ENCODE results near the gene POLK. TPM values are rescaled to one million over a fixed set of nuclear protein-coding genes. Genes with fewer than 3 reads are reported as not detected.
A peak's percentile ranks its signal among the peaks of the same experiment; 100 is the strongest.

POLK gene
- total and polyA plus RNA-seq, 7 donors: 4.9 to 29.9 (median 18.9) TPM

- TF ChIP-seq CTCF (IDR thresholded peaks at IDR 0.05): no peak
- DNase-seq: peak; percentile 25 to 60
- intact Hi-C loops (cut with DNase I): no loop called here
- ATAC-seq: peak in 3 of 4 donors; percentile 43 to 64 (median 51)
- H3K4me1 ChIP-seq: peaks cover 7% of the 10 kb centered on the region
- H3K36me3 ChIP-seq (ENCODE audit: insufficient read depth in 1 of 2, low read depth in 1 of 2): no peaks in the 10 kb centered on the region
- no peaks in the 10 kb centered on the region for H3K27me3 ChIP-seq (ENCODE audit: insufficient read depth in 3 of 3, low read length in 2 of 3)
- peak within 1 kb of the TSS; percentile 58 for H3K4me3 ChIP-seq
- WGBS, 3 donors: 1 to 3% (median 1%) methylated on average over 49 to 52 of the region's 52 CpGs
- no peaks in the 10 kb centered on the region for H3K9me3 ChIP-seq
- H3K27ac ChIP-seq: no peak within 1 kb of the TSS
Observed at GRCh38 chr5:75611311-75612225, 99.9 kb downstream of the POLK start, which contains the start of gene ANKDD1B. Gene ANKDD1B (plus strand): TSS chr5:75611453. CDS start chr5:75611635, 182 bp downstream.

GRCh38 chr5:75612226-75612569, 100.5 kb downstream of the POLK start:
- H3K27me3 ChIP-seq (ENCODE audit: insufficient read depth in 3 of 3, low read length in 2 of 3): no peaks in the 10 kb centered on the region
- H3K9me3 ChIP-seq: no peaks in the 10 kb centered on the region
- no peaks in the 10 kb centered on the region for H3K36me3 ChIP-seq (ENCODE audit: insufficient read depth in 1 of 2, low read depth in 1 of 2)
- peak overlapping the region; percentile 58 for H3K4me3 ChIP-seq
- no peak for TF ChIP-seq CTCF (IDR thresholded peaks at IDR 0.05)
- intact Hi-C loops (cut with DNase I): no loop called here
- DNase-seq (no peak), ATAC-seq (no peak)
- H3K27ac ChIP-seq: no peak overlapping the region
- 18 to 24% (median 23%) methylated on average over 12 of the region's 12 CpGs for WGBS, 3 donors
- peaks cover 7% of the 10 kb centered on the region for H3K4me1 ChIP-seq

GRCh38 chr5:75612901-75613300, 101.2 kb downstream of the POLK start:
- 89 to 95% (median 95%) methylated on average over 3 of the region's 3 CpGs for WGBS, 3 donors
- H3K9me3 ChIP-seq: no peaks in the 10 kb centered on the region
- no peak for DNase-seq
- H3K4me3 ChIP-seq: no peak overlapping the region
- H3K4me1 ChIP-seq: peaks cover 7% of the 10 kb centered on the region
- no peaks in the 10 kb centered on the region for H3K36me3 ChIP-seq (ENCODE audit: insufficient read depth in 1 of 2, low read depth in 1 of 2)
- no peaks in the 10 kb centered on the region for H3K27me3 ChIP-seq (ENCODE audit: insufficient read depth in 3 of 3, low read length in 2 of 3)
- no peak for TF ChIP-seq CTCF (IDR thresholded peaks at IDR 0.05)
- ATAC-seq: no peak
- intact Hi-C loops (cut with DNase I): no loop called here
- H3K27ac ChIP-seq: no peak overlapping the region

- ATAC-seq: no peak
- no peak for TF ChIP-seq CTCF (IDR thresholded peaks at IDR 0.05)
- H3K27me3 ChIP-seq (ENCODE audit: insufficient read depth in 3 of 3, low read length in 2 of 3): no peaks in the 10 kb centered on the region
- no peaks in the 10 kb centered on the region for H3K36me3 ChIP-seq (ENCODE audit: insufficient read depth in 1 of 2, low read depth in 1 of 2)
- no peak overlapping the region for H3K27ac ChIP-seq
- no peaks in the 10 kb centered on the region for H3K9me3 ChIP-seq
- peaks cover 7% of the 10 kb centered on the region for H3K4me1 ChIP-seq
- 76 to 86% (median 85%) methylated on average over 1 of the region's 1 CpG for WGBS, 3 donors
- intact Hi-C loops (cut with DNase I): no loop called here
- no peak for DNase-seq
- no peak overlapping the region for H3K4me3 ChIP-seq
Observed at GRCh38 chr5:75614176-75614575, 102.5 kb downstream of the POLK start.
